Activated CD4-positive, alpha-beta memory T cell treated with anti-CD3 and anti-CD28 coated beads for 36 hours (primary cell): Measurements from ENCODE around the gene MIA2. TPM values are rescaled to one million over a fixed set of nuclear protein-coding genes. Genes with fewer than 3 reads are reported as not detected.
"Not testable (repeated sequence)": the region's sequence is repeated elsewhere in the genome, so short reads cannot be mapped to it uniquely, and the experiment has no call there.

Source experiments
- CTCF ChIA-PET: fragments of 350-600 bp; sonication (Branson Sonifier 250); formaldehyde crosslinking; loops from one replicate; lab custom pipeline; 2021; ENCODE audit warnings: antibody characterized with exemption, inconsistent platforms; lab: Charles Lee
- POLR2A ChIA-PET: fragments of 350-600 bp; sonication (Branson Sonifier 250); formaldehyde crosslinking; loops from one replicate; lab custom pipeline; 2021; ENCODE audit warnings: antibody characterized with exemption; lab: Charles Lee
- DNase-seq: peaks from one replicate; pipeline ENCODE4 v3.0.0-alpha.2; 2020
- H3K27ac Mint-ChIP-seq: one replicate; pipeline ENCODE4 v1.8.0; 2021; ENCODE audit warnings: mixed read lengths
- H3K27me3 Mint-ChIP-seq: one replicate; pipeline ENCODE4 v1.8.0; 2021; ENCODE audit warnings: mixed read lengths
- H3K36me3 Mint-ChIP-seq: one replicate; pipeline ENCODE4 v1.8.0; 2021; ENCODE audit warnings: mixed read lengths
- H3K4me1 Mint-ChIP-seq: one replicate; pipeline ENCODE4 v1.8.0; 2021; ENCODE audit warnings: low read depth, mixed read lengths
- H3K4me3 Mint-ChIP-seq: one replicate; pipeline ENCODE4 v1.8.0; 2021; ENCODE audit warnings: mild to moderate bottlenecking, mixed read lengths
- H3K9me3 Mint-ChIP-seq: one replicate; pipeline ENCODE4 v1.8.0; 2021; ENCODE audit warnings: mixed read lengths
- intact Hi-C: fragments of 100-400 bp; cut with micrococcal nuclease; formaldehyde crosslinking; loops from one replicate; pipeline ENCODE4 v1.15.1; 2023
- total RNA-seq, 2 experiments: library from RNA; stranded (reverse); gene quantifications; one replicate each; pipeline ENCODE4 v1.2.3, GENCODE V29; 2021

MIA2 gene
- total RNA-seq, 2 experiments from 2014 or later: 23.8 to 24.1 TPM

DNA sequence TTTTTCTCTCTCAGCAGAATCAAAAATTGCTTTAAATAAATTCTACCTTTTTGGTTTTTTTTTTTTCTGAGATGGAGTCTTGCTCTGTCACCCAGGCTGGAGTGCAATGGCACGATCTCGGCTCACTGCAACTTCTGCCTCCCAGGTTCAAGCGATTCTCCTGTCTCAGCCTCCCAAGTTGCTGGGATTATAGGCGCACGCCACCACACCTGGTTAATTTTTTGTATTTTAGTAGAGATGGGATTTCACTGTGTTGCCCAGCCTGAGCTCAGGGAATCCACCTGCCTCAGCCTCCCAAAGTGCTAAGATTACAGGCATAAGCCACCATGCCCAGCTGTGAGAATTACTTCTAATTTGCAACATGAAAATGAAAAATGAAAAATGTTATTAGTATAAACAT, 1.3 kb downstream of the MIA2 start:
- H3K4me3 Mint-ChIP-seq, H3K36me3 Mint-ChIP-seq, H3K27ac Mint-ChIP-seq, DNase-seq, POLR2A ChIA-PET, H3K9me3 Mint-ChIP-seq, H3K27me3 Mint-ChIP-seq, CTCF ChIA-PET: not testable (repeated sequence)
- peaks cover 21% of the 10 kb centered on the region for H3K4me1 Mint-ChIP-seq
- intact Hi-C loops: loop anchor here (5.0 kb wide), 1 partner anchor 217 kb away; no protein-coding TSS in a partner anchor

DNA sequence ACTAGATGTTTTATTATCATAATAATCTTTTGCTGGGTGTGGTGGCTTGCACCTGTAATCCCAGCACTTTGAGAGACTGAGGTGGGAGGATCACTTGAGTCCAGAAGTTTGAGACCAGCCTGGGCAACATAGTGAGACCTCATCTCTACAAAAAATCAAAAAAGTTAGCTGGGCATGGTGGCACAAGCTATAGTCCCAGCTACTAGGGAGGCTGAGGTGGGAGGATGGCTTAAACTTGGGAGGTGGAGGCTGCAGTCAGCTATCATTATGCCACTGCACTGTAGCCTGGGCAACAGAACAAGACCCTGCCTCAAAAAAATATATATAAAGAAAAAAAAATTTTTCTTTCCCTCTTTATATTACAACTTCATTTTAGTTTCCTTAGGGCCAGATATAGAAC, 1.8 kb downstream of the MIA2 start:
- H3K9me3 Mint-ChIP-seq, H3K27ac Mint-ChIP-seq, CTCF ChIA-PET, H3K27me3 Mint-ChIP-seq, H3K4me3 Mint-ChIP-seq, intact Hi-C loops, POLR2A ChIA-PET, H3K36me3 Mint-ChIP-seq, DNase-seq: not testable (repeated sequence)
- H3K4me1 Mint-ChIP-seq: peaks cover 18% of the 10 kb centered on the region

DNA sequence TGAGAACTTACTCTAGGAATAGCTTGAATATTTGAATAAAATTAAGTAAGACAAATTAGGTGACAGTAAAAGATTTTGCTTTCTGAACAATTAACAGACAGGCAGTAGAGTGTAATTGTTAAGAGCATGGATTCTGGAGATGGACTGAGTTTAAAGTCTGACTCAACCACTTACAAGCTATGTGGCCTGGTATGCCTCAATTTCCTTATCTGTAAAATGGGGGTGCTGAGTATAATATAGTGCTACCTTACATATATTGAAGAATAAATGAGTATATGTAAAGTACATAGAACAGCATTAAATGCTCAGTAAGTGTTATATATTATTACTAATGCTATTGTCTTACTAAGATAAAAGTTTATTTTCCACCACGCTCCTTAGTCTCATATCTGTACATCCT, 7.1 kb downstream of the MIA2 start:
- ChIA-PET POLR2A (no interaction called here), CTCF (interaction anchor here (0.7 kb wide), 1 partner anchor 28 kb away, joined by 3 read pairs; no protein-coding TSS in a partner anchor)
- DNase-seq: no peak
- H3K36me3 Mint-ChIP-seq: no peaks in the 10 kb centered on the region
- intact Hi-C loops: no loop called here
- H3K4me3 Mint-ChIP-seq: no peak overlapping the region
- H3K27me3 Mint-ChIP-seq: no peaks in the 10 kb centered on the region
- no peaks in the 10 kb centered on the region for H3K4me1 Mint-ChIP-seq
- no peak overlapping the region for H3K27ac Mint-ChIP-seq
- H3K9me3 Mint-ChIP-seq: no peaks in the 10 kb centered on the region

DNA sequence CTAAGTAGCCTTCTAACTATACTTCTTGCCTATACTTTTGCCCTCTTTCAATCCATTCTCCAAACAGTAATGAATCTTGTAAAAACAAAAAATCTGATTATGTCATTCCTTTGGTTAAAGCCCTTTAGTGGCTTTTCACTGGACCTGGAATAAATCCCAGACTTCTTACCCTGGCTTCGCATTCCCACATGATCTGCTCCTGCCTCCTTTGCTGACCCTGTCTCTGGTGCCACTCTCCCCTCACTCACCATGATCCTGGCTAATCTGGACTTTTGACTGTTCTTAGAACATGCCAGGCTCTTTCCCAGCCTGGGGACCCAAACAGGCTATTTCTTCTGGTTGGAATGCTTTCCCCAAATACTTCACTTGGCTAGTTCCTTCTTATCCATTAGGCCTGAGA, 7.9 kb downstream of the MIA2 start:
- no peaks in the 10 kb centered on the region for H3K36me3 Mint-ChIP-seq
- intact Hi-C loops: no loop called here
- H3K4me3 Mint-ChIP-seq: no peak overlapping the region
- H3K4me1 Mint-ChIP-seq: no peaks in the 10 kb centered on the region
- no peaks in the 10 kb centered on the region for H3K27me3 Mint-ChIP-seq
- no peak for DNase-seq
- ChIA-PET CTCF (no interaction called here), POLR2A (interaction anchor here (0.6 kb wide), 1 partner anchor 716 kb away, joined by 4 read pairs; no protein-coding TSS in a partner anchor)
- H3K9me3 Mint-ChIP-seq: no peaks in the 10 kb centered on the region
- no peak overlapping the region for H3K27ac Mint-ChIP-seq

DNA sequence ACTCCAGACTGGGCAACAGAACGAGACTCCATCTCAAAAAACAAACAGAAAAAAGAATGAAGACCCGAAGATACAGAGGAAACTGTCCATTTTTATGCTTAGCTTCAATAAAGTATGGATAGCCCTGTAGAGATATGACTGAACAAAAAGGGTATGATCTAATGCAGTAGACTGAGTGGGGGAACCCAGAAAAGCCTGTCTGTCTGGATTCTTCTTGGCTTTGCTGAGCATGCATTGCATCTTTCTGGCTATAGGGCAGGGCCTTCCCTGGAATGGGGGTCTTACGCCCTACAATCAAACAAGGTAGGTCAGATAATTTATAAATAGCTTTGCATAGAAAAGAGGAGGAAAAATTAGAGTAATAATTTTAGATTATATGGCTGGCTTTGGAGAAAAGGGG, 10.1 kb downstream of the MIA2 start:
- no peak overlapping the region for H3K27ac Mint-ChIP-seq
- ChIA-PET CTCF (no interaction called here), POLR2A (no interaction called here)
- H3K9me3 Mint-ChIP-seq: no peaks in the 10 kb centered on the region
- H3K27me3 Mint-ChIP-seq: no peaks in the 10 kb centered on the region
- DNase-seq: no peak
- intact Hi-C loops: no loop called here
- no peaks in the 10 kb centered on the region for H3K4me1 Mint-ChIP-seq
- no peak overlapping the region for H3K4me3 Mint-ChIP-seq
- no peaks in the 10 kb centered on the region for H3K36me3 Mint-ChIP-seq

DNA sequence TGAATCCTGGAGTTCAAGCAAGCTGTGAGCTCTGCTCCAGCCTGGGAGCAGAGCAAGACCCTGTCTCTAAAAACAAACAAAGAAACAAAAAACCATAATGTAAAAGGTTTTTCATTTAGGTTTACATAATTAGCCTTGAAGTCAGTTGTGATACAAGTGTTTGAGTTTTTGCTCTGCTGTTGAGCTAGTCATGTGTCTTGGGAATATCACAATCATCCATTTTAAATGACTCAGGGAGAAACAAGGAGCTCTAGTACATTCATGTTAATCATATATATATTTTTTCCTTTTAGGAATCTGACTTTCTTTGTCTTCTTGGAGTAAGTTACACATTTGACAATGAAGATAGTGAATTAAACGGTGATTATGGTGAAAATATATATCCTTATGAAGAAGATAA, 12.9 kb downstream of the MIA2 start:
- no peak for DNase-seq
- Mint-ChIP-seq H3K36me3 (no peaks in the 10 kb centered on the region), H3K4me1 (no peaks in the 10 kb centered on the region), H3K4me3 (no peak overlapping the region), H3K9me3 (no peaks in the 10 kb centered on the region), H3K27me3 (peaks cover 1% of the 10 kb centered on the region), H3K27ac (no peak overlapping the region)
- CTCF ChIA-PET: no interaction called here
- intact Hi-C loops: no loop called here
- POLR2A ChIA-PET: no interaction called here

DNA sequence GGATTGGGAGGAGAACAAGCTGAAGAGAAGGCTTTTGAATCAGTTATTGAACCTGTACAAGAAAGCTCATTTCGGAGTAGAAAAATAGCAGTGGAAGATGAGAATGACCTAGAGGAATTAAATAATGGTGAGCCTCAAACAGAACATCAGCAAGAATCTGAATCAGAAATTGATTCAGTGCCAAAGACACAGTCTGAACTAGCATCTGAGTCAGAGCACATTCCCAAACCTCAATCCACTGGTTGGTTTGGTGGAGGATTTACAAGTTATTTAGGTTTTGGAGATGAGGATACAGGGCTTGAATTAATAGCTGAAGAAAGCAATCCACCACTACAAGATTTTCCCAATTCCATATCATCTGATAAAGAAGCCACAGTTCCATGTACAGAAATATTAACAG, 13.5 kb downstream of the MIA2 start:
- H3K27ac Mint-ChIP-seq: no peak overlapping the region
- H3K27me3 Mint-ChIP-seq: peaks cover 1% of the 10 kb centered on the region
- DNase-seq: no peak
- no peaks in the 10 kb centered on the region for H3K4me1 Mint-ChIP-seq
- intact Hi-C loops: no loop called here
- no peak overlapping the region for H3K4me3 Mint-ChIP-seq
- CTCF ChIA-PET: no interaction called here
- POLR2A ChIA-PET: no interaction called here
- H3K36me3 Mint-ChIP-seq: peaks cover 2% of the 10 kb centered on the region
- H3K9me3 Mint-ChIP-seq: peaks cover 2% of the 10 kb centered on the region

DNA sequence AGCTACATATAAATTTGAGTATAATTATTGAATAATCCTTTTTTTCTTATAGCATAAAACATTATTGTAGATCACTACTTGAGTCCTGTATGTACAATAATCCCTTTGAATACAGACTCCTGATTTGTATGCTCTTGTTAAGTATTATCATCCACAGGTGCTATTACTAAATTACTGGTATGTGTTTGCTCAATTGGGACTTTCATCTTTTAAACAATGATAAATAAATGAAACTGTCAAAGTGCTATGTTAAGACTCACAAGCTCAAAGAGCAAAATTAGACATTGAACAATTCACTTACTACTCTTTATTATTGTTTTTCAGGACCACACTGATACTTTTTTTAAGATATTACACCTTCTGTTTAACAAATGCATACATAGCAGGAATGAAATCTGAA, 17.8 kb downstream of the MIA2 start:
- ChIA-PET POLR2A (no interaction called here), CTCF (no interaction called here)
- intact Hi-C loops: no loop called here
- no peak for DNase-seq
- Mint-ChIP-seq H3K27me3 (peaks cover 1% of the 10 kb centered on the region), H3K4me1 (peaks cover 4% of the 10 kb centered on the region), H3K9me3 (peaks cover 2% of the 10 kb centered on the region), H3K27ac (no peak overlapping the region), H3K36me3 (peaks cover 2% of the 10 kb centered on the region), H3K4me3 (no peak overlapping the region)

DNA sequence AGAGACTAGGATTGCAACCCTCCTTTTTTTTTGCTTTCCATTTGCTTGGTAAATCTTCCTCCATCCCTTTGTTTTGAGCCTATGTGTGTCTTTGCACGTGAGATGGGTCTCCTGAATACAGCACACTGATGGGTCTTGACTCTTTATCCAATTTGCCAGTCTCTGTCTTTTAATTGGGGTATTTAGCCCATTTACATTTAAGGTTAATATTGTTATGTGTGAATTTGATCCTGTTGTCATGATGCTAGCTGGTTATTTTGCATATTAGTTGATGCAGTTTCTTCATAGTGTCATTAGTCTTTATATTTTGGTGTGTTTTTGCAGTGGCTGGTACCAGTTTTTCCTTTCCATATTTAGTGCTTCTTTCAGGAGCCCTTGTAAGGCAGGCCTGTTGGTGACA, 23.7 kb downstream of the MIA2 start:
- peaks cover 28% of the 10 kb centered on the region for H3K9me3 Mint-ChIP-seq
- CTCF ChIA-PET, H3K27me3 Mint-ChIP-seq, H3K4me3 Mint-ChIP-seq, H3K27ac Mint-ChIP-seq, H3K36me3 Mint-ChIP-seq, DNase-seq, intact Hi-C loops, H3K4me1 Mint-ChIP-seq, POLR2A ChIA-PET: not testable (repeated sequence)

DNA sequence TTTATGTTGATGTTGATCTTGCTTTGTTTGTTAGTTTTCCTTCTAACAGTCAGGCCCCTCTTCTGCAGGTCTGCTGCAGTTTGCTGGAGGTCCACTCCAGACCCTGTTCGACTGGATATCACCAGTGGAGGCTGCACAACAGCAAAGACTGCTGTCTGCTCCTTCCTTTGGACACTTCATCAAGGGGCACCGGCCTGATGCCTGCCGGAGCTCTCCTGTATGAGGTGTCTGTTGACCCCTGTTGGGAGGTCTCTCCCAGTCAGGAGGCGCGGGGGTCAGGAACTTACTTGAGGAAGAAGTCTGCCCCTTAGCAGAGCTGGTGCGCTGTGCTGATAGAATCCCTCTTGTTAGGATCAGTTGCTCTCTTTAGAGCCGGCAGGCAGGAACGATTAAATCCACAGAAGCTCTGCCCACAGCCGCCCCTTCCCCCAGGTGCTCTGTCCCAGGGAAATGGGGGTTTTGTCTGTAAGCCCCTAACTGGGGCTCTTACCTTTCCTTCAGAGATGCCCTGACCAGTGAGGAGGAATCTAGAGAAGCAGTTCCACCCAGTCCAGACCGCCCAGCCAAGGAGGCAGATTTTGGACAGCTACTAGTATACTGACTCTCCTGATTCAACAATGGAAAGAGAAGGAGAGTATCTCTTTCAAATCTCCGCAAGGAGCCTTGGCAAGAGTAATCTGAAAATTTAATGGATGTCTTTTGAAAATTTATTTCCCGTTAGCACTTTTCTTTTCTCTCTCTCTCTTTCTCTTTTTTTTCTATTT, 25.2 kb downstream of the MIA2 start:
- ChIA-PET CTCF (no interaction called here), POLR2A (interaction anchor here (0.6 kb wide), 1 partner anchor 21 kb away, joined by 5 read pairs; no protein-coding TSS in a partner anchor)
- Mint-ChIP-seq H3K4me3 (no peak overlapping the region), H3K36me3 (peaks cover 3% of the 10 kb centered on the region), H3K27me3 (no peaks in the 10 kb centered on the region), H3K9me3 (peaks cover 28% of the 10 kb centered on the region), H3K27ac (no peak overlapping the region), H3K4me1 (peaks cover 9% of the 10 kb centered on the region)
- intact Hi-C loops: no loop called here
- DNase-seq: no peak

DNA sequence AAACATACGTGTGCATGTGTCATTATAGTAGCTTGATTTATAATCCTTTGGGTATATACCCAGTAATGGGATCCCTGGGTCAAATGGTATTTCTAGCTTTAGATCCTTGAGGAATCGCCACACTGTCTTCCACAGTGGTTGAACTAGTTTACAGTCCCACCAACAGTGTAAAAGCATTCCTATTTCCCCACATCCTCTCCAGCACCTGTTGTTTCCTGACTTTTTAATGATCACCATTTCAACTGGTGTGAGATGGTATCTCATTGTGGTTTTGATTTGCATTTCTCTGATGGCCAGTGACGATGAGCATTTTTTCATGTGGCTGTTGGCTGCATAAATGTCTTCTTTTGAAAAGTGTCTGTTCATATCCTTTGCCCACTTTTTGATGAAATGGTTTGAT, 26.4 kb downstream of the MIA2 start:
- H3K27ac Mint-ChIP-seq, POLR2A ChIA-PET, DNase-seq, H3K36me3 Mint-ChIP-seq, CTCF ChIA-PET, H3K27me3 Mint-ChIP-seq, H3K4me3 Mint-ChIP-seq, intact Hi-C loops: not testable (repeated sequence)
- Mint-ChIP-seq H3K9me3 (peaks cover 28% of the 10 kb centered on the region), H3K4me1 (peaks cover 10% of the 10 kb centered on the region)

DNA sequence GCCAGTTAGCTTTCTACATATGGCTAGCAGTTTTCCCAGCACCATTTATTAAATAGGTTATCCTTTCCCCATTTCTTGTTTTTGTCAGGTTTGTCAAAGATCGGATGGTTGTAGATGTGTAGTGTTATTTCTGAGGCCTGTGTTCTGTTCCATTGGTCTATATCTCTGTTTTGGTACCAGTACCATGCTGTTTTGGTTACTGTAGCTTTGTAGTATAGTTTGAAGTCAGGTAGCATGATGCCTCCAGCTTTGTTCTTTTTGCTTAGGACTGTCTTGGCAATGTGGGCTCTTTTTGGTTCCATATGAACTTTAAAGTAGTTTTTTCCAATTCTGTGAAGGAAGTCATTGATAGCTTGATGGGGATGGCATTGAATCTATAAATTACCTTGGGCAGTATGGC, 28.5 kb downstream of the MIA2 start:
- H3K27ac Mint-ChIP-seq, H3K4me3 Mint-ChIP-seq, H3K27me3 Mint-ChIP-seq, H3K36me3 Mint-ChIP-seq, CTCF ChIA-PET, POLR2A ChIA-PET, intact Hi-C loops, DNase-seq: not testable (repeated sequence)
- H3K4me1 Mint-ChIP-seq: peaks cover 14% of the 10 kb centered on the region
- peaks cover 27% of the 10 kb centered on the region for H3K9me3 Mint-ChIP-seq

DNA sequence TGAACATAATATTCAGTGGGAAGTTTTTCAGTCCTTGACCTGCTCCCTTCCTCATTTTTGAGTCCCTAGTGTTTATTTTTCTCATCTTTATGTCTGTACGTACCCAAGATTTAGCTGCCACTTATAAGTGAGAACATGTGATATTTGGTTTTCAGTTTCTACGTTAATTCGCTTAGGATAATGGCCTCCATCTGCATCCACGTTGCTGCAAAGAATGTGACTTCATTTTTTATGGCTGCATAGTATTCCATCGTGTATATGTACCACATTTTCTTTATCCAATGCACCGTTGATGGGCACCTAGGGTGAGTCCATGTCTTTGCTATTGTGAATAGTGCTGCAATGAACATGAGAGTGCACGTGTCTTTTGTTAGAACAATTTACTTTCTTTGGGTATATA, 30.3 kb downstream of the MIA2 start:
- H3K4me1 Mint-ChIP-seq: peaks cover 17% of the 10 kb centered on the region
- no peak overlapping the region for H3K4me3 Mint-ChIP-seq
- DNase-seq: no peak
- no peaks in the 10 kb centered on the region for H3K27me3 Mint-ChIP-seq
- intact Hi-C loops: no loop called here
- no peak overlapping the region for H3K27ac Mint-ChIP-seq
- CTCF ChIA-PET: no interaction called here
- H3K9me3 Mint-ChIP-seq: peaks cover 17% of the 10 kb centered on the region
- peaks cover 3% of the 10 kb centered on the region for H3K36me3 Mint-ChIP-seq
- POLR2A ChIA-PET: no interaction called here
